DMS153 treated with DMSO at 0.1 percent for 48 hours (cell line): ENCODE data around the gene STAC2.

ENCODE experiments used
- DNase-seq: peaks from one replicate; lab custom pipeline; 2025; ENCODE audit not compliant: unreplicated experiment; lab: John Stamatoyannopoulos, UW

Gene STAC2

DNA sequence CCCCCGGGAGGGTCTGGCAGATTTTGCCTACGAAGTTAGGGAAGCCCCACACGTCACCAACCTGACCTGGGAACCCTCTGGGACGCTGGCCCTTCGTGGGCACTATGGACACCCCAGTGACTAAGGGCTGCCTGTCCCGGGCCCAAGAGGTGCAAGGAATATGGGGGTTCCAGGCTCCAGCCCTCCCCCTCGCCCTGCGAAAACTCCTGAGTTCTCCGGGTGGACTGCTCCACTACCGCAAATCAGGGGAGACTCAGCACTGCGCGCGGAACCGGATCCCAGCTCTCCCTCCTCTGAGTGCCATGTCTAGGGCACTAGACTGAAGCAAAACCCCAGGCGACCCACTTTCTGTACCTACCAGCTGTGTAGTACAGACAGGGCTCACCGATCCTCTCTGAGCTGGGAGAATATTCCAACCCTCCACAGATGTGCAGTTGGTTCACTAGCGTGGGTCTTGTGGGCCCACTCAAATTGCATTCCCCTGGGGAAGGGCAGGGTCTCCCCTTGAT, 59.9 kb downstream of the STAC2 start, which contains the start of gene ARL5C:
Gene ARL5C, minus strand, starts transcription at position 321 of the 509 bp plus-strand sequence. CDS start 401 bp downstream, outside the sequence.
- no peak for DNase-seq

DNA sequence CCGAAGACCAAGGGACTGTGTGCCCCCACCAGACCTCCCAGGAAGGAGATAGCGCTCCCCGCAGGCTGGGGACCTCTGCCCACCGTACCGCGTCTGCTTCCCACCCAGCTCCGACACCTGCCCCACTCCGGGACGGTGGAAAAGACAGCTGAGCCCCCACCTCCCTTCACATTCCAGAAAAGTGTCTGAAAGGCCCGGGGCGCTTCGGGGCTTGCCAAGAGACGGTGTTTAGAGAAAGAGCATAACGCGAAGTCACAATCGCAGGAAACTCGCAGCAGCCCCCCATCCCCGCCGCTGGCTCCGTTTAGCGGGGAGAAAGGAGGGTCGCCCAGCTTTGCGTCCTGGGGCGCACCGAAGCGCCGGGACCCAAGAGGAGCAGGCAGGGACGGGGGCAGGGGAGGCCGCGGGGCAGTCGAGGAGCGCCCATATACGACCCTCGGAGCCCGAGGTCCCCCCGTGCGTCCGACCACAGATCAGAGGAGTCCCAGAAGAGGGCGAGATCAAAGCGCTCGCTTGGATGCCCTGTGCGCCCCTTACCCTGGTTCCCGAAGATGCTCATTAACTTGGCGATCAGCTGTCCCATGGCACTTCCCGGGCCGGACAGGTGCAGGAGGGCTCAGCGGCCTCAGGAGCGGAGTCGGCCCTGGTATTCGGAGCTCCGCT, 60.4 kb downstream of the STAC2 start:
- no peak for DNase-seq

DNA sequence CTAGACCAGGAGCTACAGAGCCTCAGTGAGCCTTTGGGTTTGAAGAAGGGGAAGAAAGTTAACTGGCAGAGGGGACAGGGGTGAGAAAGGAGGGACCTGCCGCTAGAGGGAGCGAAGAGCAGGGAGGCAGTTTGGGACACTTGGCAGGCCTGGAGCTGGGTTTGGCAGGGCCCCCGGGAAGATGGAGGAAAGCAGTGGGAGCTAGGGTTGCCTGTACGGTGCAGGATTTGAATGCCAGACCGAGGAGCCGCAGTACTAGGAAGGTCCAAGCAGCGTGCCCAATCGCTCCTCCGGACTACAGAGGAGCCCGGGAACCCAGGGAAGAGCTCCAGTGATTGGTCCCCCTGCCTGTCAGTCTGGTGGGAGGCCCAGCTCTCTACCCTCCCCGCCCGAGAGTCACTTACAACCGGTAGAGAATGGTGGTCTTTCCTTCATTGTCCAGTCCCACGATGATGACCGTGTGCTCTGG, 61.0 kb downstream of the STAC2 start:
- DNase-seq, result peak; percentile 14

DNA sequence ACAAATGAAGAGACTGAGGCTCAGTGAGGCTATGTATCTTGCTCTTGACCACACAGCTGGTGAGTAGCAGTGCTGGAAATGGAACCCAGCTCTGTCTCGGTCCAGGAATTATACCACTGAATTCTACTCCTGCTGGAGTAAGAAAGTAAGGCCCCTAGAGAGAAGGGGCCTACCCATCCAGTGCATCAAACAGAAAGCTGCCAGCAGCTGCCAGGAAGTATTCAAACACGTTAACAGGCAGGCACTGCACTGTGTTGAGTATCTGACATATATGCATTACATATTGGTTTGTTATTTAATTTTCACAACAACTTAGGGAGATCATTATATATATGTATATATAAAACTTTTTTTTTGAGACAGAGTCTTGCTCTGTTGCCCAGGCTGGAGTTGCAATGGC, 63.8 kb downstream of the STAC2 start:
- DNase-seq, result no peak
